HEK293 (cell line): ENCODE data around the gene KCNQ4.

ENCODE experiments used
- CTCF ChIA-PET: fragments of 350-600 bp; formaldehyde crosslinking; extraction: SDS; loops from one replicate; lab custom pipeline; 2021; ENCODE audit warnings: antibody characterized with exemption; lab: Yijun Ruan, JAX
- POLR2A ChIA-PET: fragments of 300-600 bp; formaldehyde crosslinking; extraction: SDS; loops from one replicate; lab custom pipeline; 2020; ENCODE audit warnings: antibody characterized with exemption, inconsistent platforms; lab: Yijun Ruan, JAX
- H3K27ac ChIP-seq: fragments of 200-500 bp; sonication (Bioruptor generic); 2 replicates; pipeline ENCODE4 v1.5.1; 2014; ENCODE audit warnings: low read depth, low read length, control low read depth, inconsistent platforms; ENCODE audit errors: extremely low read depth
- H3K36me3 ChIP-seq, 2 experiments: fragments of 200-500 bp in 1 of 2; sonication (Bioruptor generic) in 1 of 2; 1 replicate in 1 of 2; 2 replicates in 1 of 2; pipeline ENCODE4 v1.5.1; 2014 to 2017; ENCODE audit warnings: inconsistent platforms in 2 of 2, low read length in 2 of 2; ENCODE audit not compliant: control insufficient read depth in 2 of 2, insufficient read depth in 1 of 2
- H3K4me1 ChIP-seq: fragments of 200-500 bp; sonication (Bioruptor generic); 2 replicates; pipeline ENCODE4 v1.5.1; 2014; ENCODE audit warnings: mild to moderate bottlenecking, low read length, inconsistent platforms; ENCODE audit not compliant: control insufficient read depth, insufficient read depth
- H3K4me3 ChIP-seq: 2 replicates; pipeline ENCODE4 v1.5.1; 2011; ENCODE audit warnings: low read depth, mild to moderate bottlenecking, control low read depth, low read length, moderate library complexity
- H3K9me3 ChIP-seq: fragments of 200-500 bp; sonication (Bioruptor generic); 2 replicates; pipeline ENCODE4 v1.5.1; 2014; ENCODE audit warnings: low read depth, low read length, inconsistent platforms; ENCODE audit not compliant: control insufficient read depth, insufficient read depth
- FEZF1 ChIP-seq: fragments of 450-650 bp; formaldehyde crosslinking; IDR thresholded peaks from 2 replicates; pipeline ENCODE4 v1.5.1; 2016; ENCODE audit warnings: missing biosample characterization, missing genetic modification characterization
- IKZF3 ChIP-seq: fragments of 450-650 bp; IDR thresholded peaks from 2 replicates; pipeline ENCODE4 v1.5.0; 2018; ENCODE audit warnings: missing biosample characterization, mild to moderate bottlenecking, missing genetic modification characterization, moderate library complexity
- INSM2 ChIP-seq: fragments of 450-650 bp; formaldehyde crosslinking; IDR thresholded peaks from 2 replicates; pipeline ENCODE4 v1.5.1; 2016; ENCODE audit warnings: missing biosample characterization, missing genetic modification characterization
- KLF16 ChIP-seq: fragments of 450-650 bp; formaldehyde crosslinking; IDR thresholded peaks from 2 replicates; pipeline ENCODE4 v1.5.1; 2017; ENCODE audit warnings: missing biosample characterization, missing genetic modification characterization
- TCF7L2 ChIP-seq: IDR thresholded peaks from 2 replicates; pipeline ENCODE4 v1.6.1; 2011; ENCODE audit warnings: low read depth, mild to moderate bottlenecking, inconsistent platforms, low read length, moderate library complexity, borderline replicate concordance
- YY2 ChIP-seq: fragments of 450-650 bp; formaldehyde crosslinking; IDR thresholded peaks from 2 replicates; pipeline ENCODE4 v1.5.1; 2016; ENCODE audit warnings: missing biosample characterization, missing genetic modification characterization
- ZBTB44 ChIP-seq: fragments of 450-650 bp; IDR thresholded peaks from 2 replicates; pipeline ENCODE4 v1.5.1; 2018; ENCODE audit warnings: missing biosample characterization, mild to moderate bottlenecking, missing genetic modification characterization
- ZBTB48 ChIP-seq: fragments of 450-650 bp; formaldehyde crosslinking; IDR thresholded peaks from 2 replicates; pipeline ENCODE4 v1.5.1; 2016; ENCODE audit warnings: missing biosample characterization, missing genetic modification characterization
- ZFP3 ChIP-seq: fragments of 450-650 bp; formaldehyde crosslinking; IDR thresholded peaks from 2 replicates; pipeline ENCODE4 v1.5.1; 2016; ENCODE audit warnings: low read depth, missing biosample characterization, missing genetic modification characterization
- ZFP69B ChIP-seq: fragments of 450-650 bp; formaldehyde crosslinking; IDR thresholded peaks from 2 replicates; pipeline ENCODE4 v1.5.1; 2016; ENCODE audit warnings: missing biosample characterization, missing genetic modification characterization
- ZNF202 ChIP-seq: fragments of 450-650 bp; formaldehyde crosslinking; IDR thresholded peaks from 2 replicates; pipeline ENCODE4 v1.5.1; 2016; ENCODE audit warnings: missing biosample characterization, missing genetic modification characterization, borderline replicate concordance
- ZNF23 ChIP-seq: fragments of 450-650 bp; formaldehyde crosslinking; IDR thresholded peaks from 2 replicates; pipeline ENCODE4 v1.5.1; 2016; ENCODE audit warnings: missing biosample characterization, missing genetic modification characterization, borderline replicate concordance
- ZNF274 ChIP-seq, 2 experiments: fragments of 200-500 bp in 1 of 2; fragments of 450-650 bp in 1 of 2; sonication (Bioruptor generic) in 1 of 2; formaldehyde crosslinking in 1 of 2; IDR thresholded peaks; 2 replicates each; pipeline versions ENCODE4 v1.5.1 to v1.6.1; 2014 to 2016; ENCODE audit warnings: borderline replicate concordance in 1 of 2, inconsistent platforms in 1 of 2, low read length in 1 of 2, missing biosample characterization in 1 of 2, missing genetic modification characterization in 1 of 2
- ZNF426 ChIP-seq: fragments of 450-650 bp; formaldehyde crosslinking; IDR thresholded peaks from 2 replicates; pipeline ENCODE4 v1.5.1; 2017; ENCODE audit warnings: missing biosample characterization, missing genetic modification characterization, mild to moderate bottlenecking, inconsistent platforms, moderate library complexity
- ZNF433 ChIP-seq: fragments of 450-650 bp; formaldehyde crosslinking; IDR thresholded peaks from 2 replicates; pipeline ENCODE4 v1.5.1; 2016; ENCODE audit warnings: missing biosample characterization, missing genetic modification characterization, low read depth
- ZNF473 ChIP-seq: fragments of 450-650 bp; formaldehyde crosslinking; IDR thresholded peaks from 2 replicates; pipeline ENCODE4 v1.5.1; 2017; ENCODE audit warnings: missing biosample characterization, missing genetic modification characterization
- ZNF518A ChIP-seq: fragments of 450-650 bp; formaldehyde crosslinking; conservative IDR thresholded peaks from 2 replicates; pipeline ENCODE4 v1.5.1; 2016; ENCODE audit warnings: low read depth, missing biosample characterization, missing genetic modification characterization
- ZNF768 ChIP-seq: fragments of 450-650 bp; formaldehyde crosslinking; IDR thresholded peaks from 2 replicates; pipeline ENCODE4 v1.5.1; 2018; ENCODE audit warnings: missing biosample characterization, mild to moderate bottlenecking, missing genetic modification characterization
- TF ChIP-seq, protein P1 (sequence below): fragments of 450-650 bp; formaldehyde crosslinking; IDR thresholded peaks from 2 replicates; pipeline ENCODE4 v1.5.0; 2017; ENCODE audit warnings: missing biosample characterization, missing genetic modification characterization, borderline replicate concordance

Gene KCNQ4

GRCh38 chr1:40756523-40756922, 27.1 kb upstream of the KCNQ4 start:
- no peak for TF ChIP-seq ZNF23
- TF ChIP-seq ZNF518A (tag by site-specific recombination), result no peak
- TF ChIP-seq IKZF3 (tag by site-specific recombination), result no peak
- no peak for TF ChIP-seq ZBTB48 (tag by site-specific recombination)
- TF ChIP-seq ZFP69B, result no peak
- no peak for TF ChIP-seq FEZF1 (tag by site-specific recombination)
- TF ChIP-seq ZBTB44 (tag by site-specific recombination), result no peak
- no peak for TF ChIP-seq TCF7L2
- TF ChIP-seq, protein P1, sequence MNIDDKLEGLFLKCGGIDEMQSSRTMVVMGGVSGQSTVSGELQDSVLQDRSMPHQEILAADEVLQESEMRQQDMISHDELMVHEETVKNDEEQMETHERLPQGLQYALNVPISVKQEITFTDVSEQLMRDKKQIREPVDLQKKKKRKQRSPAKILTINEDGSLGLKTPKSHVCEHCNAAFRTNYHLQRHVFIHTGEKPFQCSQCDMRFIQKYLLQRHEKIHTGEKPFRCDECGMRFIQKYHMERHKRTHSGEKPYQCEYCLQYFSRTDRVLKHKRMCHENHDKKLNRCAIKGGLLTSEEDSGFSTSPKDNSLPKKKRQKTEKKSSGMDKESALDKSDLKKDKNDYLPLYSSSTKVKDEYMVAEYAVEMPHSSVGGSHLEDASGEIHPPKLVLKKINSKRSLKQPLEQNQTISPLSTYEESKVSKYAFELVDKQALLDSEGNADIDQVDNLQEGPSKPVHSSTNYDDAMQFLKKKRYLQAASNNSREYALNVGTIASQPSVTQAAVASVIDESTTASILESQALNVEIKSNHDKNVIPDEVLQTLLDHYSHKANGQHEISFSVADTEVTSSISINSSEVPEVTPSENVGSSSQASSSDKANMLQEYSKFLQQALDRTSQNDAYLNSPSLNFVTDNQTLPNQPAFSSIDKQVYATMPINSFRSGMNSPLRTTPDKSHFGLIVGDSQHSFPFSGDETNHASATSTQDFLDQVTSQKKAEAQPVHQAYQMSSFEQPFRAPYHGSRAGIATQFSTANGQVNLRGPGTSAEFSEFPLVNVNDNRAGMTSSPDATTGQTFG (tag by site-specific recombination), result no peak
- TF ChIP-seq ZNF473 (tag by site-specific recombination), result no peak
- TF ChIP-seq ZFP3 (tag by site-specific recombination), result no peak
- TF ChIP-seq ZNF426 (tag by site-specific recombination), result no peak
- TF ChIP-seq ZNF433, result no peak
- TF ChIP-seq ZNF202 (tag by site-specific recombination), result no peak
- TF ChIP-seq KLF16 (tag by site-specific recombination), result no peak
- TF ChIP-seq ZNF274 (IDR thresholded peaks at IDR 0.05; ENCODE audit: low read length), result no peak
- no peak for TF ChIP-seq ZNF274 (tag by site-specific recombination; IDR thresholded peaks at IDR 0.05; ENCODE audit: borderline replicate concordance)
- TF ChIP-seq YY2, result no peak
- TF ChIP-seq INSM2, result no peak
- TF ChIP-seq ZNF768 (tag by site-specific recombination), result no peak
- ChIA-PET CTCF (interaction anchor here (0.6 to 3.5 kb wide), 2 partner anchors 18 to 21 kb away, joined by 3 to 16 read pairs; no protein-coding TSS in a partner anchor), POLR2A (no interaction called here)
- H3K4me3 ChIP-seq, result no peak overlapping the region
- H3K9me3 ChIP-seq, result no peaks in the 10 kb centered on the region
- no peak overlapping the region for H3K27ac ChIP-seq
- peaks cover 18 to 95% of the 10 kb centered on the region in 2 experiments for H3K36me3 ChIP-seq
- no peaks in the 10 kb centered on the region for H3K4me1 ChIP-seq
